Lung microvascular endothelial cell (primary cell): ENCODE measurements around the gene GVQW3. TPM values are rescaled to one million over a fixed set of nuclear protein-coding genes. Genes with fewer than 3 reads are reported as not detected.
"Not testable (repeated sequence)": the region's sequence is repeated elsewhere in the genome, so short reads cannot be mapped to it uniquely, and the experiment has no call there.

ENCODE experiments used
- DNase-seq, 2 donors: peaks; one replicate each; pipeline versions ENCODE4 v3.0.0 to v3.0.0-alpha.2; 2010; ENCODE audit warnings: low read depth in 2 of 2
- total RNA-seq: library from RNA; depleted of rRNA; stranded (reverse); fragments of >200 nt; gene quantifications from 2 replicates; pipeline ENCODE4 v1.2.1, GENCODE V29; 2014

GVQW3 gene
- total RNA-seq, 1 donor from 2014 or later: 0.40 TPM

DNA sequence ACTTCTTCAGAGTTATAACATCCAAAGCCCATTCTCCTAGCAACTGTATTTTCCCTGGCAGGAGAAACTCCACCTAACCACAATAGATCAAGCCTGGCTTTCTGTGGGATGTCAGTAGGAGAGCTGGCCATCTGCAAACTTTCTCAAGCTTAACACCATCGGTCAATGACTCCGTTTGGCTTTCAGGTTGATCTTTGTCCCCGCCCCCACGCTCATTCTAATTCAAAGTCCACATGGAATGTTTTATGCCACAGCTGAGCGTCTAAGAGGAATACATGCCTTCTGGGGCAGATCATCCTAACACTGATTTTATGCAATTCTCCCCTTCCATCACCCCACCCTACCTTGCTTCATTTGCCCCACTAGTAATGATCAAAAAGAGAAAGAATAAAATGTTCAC, 4.8 kb downstream of the GVQW3 start:
- DNase-seq: no peak

DNA sequence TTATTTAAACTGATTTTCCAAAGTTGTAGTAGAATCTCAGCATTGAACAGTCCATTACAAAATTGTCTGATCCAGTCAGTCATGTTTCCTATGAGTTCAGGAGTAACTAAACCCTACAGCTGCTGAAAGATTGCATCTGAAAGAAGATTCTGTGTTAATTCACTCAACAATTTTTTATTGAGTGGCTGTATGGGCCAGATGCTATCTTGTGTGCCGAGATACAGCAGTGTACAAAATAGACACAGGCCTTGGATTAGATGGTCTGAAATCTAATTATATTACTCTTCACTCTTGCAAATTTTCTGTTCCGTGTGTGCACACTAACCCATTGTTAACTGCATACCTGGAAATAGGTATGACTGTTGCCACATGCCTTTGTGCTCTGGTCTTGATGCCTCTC, 7.3 kb downstream of the GVQW3 start:
- DNase-seq: no peak

GRCh38 chr11:76391021-76391420, 9.9 kb downstream of the GVQW3 start:
- DNase-seq: peak in 1 of 2 donors; percentile 2

- no peak for DNase-seq
These were observed 10.8 kb downstream of the GVQW3 start for GRCh38 chr11:76391811-76392475.

DNA sequence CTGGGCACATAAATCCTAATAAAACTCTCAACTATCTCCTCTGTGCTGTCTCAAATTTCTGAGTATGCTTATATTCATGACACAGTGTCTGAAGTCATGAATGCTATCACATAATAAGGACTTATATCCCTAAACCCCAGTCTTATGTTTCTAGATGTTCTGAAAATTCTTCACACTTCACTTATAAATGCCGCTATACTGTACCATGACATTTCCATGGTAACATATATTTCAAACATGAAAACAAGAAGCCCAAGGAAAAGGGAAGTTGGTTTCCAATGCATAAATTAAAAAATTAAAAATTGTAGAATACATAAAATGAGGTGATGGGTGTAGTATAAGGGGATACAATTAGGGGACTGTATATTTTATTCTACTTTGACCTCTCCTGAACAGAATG, 11.7 kb downstream of the GVQW3 start:
- no peak for DNase-seq

- peak in 1 of 2 donors; percentile 16 for DNase-seq
These were observed 13.3 kb downstream of the GVQW3 start for GRCh38 chr11:76394411-76394810.

- no peak for DNase-seq
These were observed 14.2 kb downstream of the GVQW3 start for GRCh38 chr11:76395296-76395695.

DNA sequence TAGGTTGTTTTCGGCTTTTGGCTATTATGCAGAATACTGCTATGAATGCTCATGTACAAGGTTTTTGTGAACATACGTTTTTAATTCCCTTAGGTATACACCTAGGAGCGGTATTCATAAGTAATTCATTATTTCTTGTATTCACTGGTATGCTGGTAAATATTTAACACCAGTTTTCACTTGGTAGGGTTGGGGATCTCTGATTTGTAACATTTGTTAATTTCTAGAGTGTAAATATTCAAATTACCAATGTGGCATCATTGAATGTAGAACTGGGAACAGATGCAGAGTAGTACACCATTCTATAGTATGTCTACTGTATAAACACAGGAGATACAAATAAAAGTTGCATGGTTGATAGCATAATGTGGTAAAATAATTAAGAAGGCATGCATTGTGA, 16.3 kb downstream of the GVQW3 start:
- no peak for DNase-seq

GRCh38 chr11:76400967-76401366, 19.8 kb downstream of the GVQW3 start:
- no peak for DNase-seq

DNA sequence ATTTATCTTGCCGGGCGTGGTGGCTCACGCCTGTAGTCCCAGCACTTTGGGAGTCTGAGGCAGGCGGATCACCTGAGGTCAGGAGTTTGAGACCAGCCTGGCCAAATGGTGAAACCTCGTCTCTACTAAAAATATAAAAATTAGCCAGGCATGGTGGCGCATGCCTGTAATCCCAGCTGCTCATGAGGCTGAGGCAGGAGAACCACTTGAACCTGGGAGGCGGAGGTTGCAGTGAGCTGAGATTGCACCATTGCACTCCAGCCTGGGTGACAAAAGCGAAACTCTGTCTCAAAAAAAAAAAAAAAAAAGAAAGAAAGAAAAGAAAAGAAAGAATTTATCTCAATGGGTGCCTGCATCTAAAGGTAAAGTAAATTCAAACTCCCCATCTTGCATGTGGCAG, 20.4 kb downstream of the GVQW3 start:
- DNase-seq: not testable (repeated sequence)

- no peak for DNase-seq
These were observed 25.2 kb downstream of the GVQW3 start for GRCh38 chr11:76406359-76406758.

- DNase-seq: peak in 1 of 2 donors; percentile 59
These were observed 27.2 kb downstream of the GVQW3 start for GRCh38 chr11:76408171-76408965.

DNA sequence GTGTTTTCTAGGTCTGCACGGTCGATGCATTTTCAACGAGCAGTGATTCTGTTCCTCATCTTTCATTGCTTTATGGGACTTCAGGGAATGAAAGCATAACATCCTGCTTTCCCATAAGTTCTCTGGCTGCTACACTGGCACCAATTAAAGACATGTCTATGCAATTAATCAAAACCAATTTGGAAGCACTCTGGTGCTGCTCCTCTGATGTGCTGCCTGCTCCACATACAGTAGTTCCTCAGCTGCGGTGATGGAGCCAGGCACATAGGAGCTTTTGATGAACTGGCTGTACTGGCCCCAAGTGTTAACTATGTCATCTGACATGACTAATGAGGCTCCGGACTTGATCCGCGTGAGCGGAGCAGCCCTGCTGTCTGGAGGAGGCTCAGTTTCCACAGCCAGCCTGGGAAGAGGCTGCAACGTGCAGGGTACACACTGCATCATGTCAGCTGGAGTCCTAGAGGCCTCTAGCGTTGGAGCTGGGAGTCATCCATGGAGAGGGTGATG, 29.8 kb downstream of the GVQW3 start:
- no peak for DNase-seq

DNA sequence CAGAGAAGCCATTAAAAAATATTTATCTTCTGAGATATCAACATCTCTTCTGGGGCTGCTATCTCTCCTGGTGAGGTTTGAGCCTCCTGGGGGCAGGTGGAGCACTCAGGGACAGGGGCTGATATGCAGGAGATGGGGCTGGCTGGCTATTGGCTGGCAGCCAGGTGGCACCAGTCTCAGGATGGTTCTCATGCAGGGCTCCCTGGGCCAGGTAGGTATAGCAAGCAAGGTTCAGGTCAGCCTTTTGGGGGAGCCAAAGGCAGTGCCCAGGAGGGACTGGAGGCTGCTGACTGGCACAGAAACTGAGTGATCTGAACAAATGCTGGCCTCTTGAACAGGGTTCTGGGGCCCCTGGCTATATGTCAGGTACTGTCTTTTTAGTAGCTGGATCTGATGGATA, 34.0 kb downstream of the GVQW3 start:
- DNase-seq: no peak

GRCh38 chr11:76419896-76420295, 38.8 kb downstream of the GVQW3 start:
- DNase-seq: peak; percentile 6 to 8

- no peak for DNase-seq
These were observed 43.3 kb downstream of the GVQW3 start for GRCh38 chr11:76424379-76424778.

DNA sequence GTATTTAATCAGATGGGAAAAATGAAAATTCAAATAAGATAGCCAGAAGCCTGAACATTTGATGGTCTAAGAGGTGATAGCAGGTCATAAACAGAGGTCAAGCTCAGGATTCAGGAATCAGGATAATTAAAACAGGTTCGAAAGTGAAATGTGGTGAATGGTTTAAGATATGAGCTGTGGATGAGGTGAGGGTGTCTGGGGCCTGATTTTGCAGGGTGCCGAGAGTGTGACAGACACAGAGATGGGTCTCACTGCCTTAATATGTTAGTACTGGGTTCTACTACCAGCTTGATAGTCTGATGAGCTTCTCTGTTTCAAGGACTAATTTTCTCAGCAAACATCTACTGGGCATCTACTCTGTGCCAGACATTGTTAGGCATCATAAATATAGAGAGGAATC, 43.8 kb downstream of the GVQW3 start:
- no peak for DNase-seq

DNA sequence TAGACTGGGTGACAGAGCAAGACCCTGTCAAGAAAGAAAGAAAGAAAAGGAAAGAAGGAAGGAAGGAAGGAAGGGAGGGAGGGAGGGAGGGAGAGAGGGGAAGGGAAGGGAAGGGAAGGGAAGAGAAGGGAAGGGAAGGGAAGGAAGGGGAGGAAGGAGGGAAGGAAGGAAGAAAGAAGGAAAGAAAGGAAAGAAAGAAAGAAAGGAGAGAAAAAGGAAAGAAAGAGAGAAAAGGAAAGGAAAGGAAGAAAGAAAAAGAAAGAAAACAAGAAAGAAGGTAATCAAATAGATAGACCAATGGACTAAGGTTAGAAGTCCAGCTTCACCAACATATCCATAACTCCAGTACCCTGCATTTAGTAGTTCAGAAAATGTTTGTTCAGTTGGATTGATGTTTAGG, 45.5 kb downstream of the GVQW3 start:
- DNase-seq: no peak

GRCh38 chr11:76436020-76436419, 54.9 kb downstream of the GVQW3 start:
- no peak for DNase-seq

GRCh38 chr11:76443268-76443980, 62.3 kb downstream of the GVQW3 start:
- peak in 1 of 2 donors; percentile 4 for DNase-seq

- no peak for DNase-seq
These were observed 62.9 kb downstream of the GVQW3 start for GRCh38 chr11:76444065-76444383.

GRCh38 chr11:76444384-76445120, 63.4 kb downstream of the GVQW3 start, which contains the start of gene EMSY:
TSS of gene EMSY (plus strand) at chr11:76445018. CDS start at chr11:76446939, 1,921 bp downstream.
- DNase-seq: peak; percentile 100
